Effector CD8-positive, alpha-beta T cell (primary cell): ENCODE measurements around the gene GALNT2.

Experiments used
- DNase-seq: peaks from one replicate; lab custom pipeline; 2025; lab: John Stamatoyannopoulos, UW

GALNT2 gene

DNA sequence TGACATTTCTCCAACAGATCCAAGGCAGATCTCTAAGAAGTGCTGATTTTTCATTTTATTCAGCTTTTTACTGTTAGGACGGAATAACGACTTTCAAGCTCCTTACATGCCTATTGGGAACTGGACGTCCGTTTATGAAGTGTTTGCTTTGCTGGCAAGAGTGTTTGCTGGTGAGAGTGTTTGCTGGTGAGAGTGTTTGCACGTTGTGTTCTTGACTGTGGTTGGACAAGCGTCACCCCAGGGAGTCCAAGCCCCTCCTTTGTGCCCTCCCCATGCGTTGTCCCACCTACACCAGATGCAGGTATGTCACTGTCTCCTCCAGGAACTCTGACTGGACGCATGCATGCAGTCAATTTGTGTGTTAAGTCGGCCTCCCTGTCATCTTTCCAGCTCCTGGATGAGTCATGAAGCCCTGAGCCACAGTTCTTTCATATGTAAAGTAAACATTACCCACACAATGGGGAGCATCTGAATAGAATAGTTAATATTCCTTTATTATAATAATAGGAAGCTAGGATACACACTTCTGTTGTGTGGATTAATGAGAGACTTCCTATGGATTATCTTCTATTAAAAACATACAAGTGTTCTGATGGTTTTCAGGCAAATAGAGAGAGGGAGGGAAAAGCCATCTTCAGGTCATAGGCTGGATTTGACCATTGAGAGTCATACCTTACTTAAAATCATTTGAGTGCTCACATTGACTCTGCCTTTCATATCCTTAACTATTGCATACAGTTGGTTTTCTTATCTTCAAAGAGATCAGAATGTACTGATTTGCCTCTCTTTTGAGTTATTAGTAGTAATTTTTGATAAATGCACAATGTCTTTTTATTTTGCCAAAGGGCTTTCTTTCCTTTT, 119.2 kb downstream of the GALNT2 start:
- no peak for DNase-seq

DNA sequence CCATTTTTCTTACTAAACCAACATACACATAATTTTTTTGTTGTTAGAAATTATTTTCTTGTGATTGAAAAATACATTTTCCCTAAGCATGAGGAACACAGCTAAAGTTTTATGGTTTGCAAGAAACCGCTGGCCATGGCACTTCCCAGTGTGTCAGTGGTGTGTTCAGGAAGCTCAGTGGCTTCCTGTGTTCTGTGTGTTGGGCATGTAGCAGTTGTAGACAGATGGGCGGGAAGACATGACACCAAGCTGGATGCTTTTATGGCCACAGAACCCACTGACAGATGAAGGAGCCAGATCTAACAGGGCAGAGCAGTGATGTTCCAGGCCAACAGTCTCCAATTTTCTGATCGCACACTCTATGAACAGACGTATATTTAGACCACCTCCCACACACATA, 119.8 kb downstream of the GALNT2 start:
- DNase-seq = no peak

DNA sequence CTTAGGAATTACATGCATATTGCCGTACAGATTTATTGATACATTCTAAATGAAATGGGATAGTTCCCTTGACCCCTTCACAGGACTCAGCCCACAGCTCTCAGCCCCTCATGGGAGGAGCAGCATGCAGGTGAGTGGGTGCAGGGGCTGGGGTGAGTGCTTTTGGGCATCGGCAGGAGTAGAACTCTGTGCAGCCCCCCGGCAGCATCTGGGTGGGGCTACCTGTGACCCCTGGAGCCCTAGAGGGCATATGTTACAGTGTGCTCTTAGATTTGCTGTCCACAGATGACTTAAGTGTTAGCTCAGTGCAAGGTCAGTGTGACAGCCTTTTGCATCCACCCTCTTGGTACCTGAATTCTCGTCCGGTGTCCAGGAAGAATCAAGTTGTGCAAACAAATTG, 120.3 kb downstream of the GALNT2 start:
- no peak for DNase-seq

DNA sequence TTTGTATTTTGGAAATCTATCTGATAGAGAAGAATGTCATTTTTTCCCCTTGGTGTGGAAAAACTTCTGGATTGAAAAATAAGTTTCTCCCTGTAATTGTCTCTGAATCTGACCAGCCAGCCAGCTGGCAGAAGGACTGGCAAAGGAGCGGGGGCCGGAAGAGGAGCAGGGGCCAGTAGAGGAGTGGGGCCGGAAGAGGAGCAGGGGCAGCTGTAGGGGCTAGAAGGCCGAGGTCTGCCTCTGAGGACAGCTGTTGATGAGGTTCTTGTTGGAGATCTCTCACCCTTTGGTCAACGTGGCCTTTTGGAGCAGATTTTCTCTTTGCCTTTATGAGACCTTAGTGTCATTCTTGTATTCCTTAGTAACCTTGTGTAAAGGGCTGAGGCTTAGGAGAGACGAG, 121.8 kb downstream of the GALNT2 start:
- no peak for DNase-seq

DNA sequence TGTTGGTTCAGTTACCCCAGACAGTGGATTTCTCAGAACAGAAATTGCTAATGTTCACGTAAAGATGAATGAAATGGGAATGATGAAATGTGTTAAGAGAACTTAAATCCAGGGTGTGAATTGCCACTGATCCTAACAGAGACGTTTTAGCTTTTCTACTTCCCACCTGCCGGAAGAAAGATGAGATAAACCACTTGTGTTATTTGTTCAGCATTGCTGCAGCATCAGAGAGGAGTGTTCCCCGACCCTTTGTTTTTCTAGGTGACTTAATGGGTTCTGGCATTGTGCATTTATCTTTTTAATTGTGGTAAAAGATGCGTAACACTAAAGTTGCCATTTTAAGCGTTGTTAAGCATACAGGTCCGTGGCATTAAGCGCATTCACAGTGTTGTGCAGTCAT, 122.3 kb downstream of the GALNT2 start:
- no peak for DNase-seq

DNA sequence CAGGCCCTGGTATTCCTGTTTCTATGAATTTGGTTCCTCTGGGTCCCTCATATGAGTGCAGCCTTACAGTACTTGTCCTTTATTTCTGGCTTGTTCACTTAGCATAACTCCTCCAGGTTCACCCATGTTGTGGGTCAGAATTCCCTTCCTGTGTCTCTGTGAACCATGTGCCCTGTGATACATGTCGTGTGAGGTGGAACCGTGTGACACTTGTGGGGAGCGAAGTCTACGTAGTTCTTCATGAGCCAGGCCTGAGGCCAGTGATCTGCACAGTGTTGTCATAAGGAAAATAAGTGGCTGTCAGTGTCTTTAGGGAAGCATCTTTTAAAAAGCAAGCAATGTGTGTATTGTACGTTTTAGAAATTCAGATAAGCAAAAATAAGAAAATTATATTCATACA, 122.8 kb downstream of the GALNT2 start:
- DNase-seq = no peak

DNA sequence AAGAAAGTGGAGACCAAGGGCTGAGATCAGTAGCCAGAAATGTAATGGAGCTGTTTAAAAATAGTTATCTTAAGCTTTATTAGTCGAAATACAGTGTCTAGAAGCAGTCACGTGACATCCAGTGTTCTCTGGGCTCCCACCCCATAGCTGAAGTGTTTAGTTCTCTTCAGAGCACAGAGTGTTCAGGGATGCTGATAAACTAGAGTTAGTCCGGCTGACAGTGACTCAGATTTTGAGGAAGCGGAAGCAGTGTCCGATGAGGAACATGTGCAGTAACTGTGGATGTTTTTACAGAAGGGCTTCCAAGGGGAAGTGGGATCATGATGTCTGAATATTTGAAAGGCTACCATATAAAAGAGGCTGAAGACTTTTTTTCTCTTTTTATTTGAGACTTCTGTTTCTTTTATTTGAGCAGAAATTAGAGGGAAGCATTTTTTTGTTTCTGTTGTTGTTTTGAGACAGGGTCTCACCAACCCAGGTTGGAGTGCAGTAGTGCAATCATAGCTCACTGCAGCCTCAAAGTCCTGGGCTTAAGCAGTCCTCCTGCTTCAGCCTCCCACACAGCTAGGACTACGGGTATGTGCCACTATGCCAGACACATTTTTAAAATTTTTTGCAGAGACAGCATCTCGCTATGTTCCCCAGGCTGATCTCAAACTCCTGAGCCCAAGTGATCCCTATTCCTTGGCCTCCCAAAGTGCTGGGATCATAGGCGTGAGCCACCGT, 124.2 kb downstream of the GALNT2 start:
- no peak for DNase-seq

DNA sequence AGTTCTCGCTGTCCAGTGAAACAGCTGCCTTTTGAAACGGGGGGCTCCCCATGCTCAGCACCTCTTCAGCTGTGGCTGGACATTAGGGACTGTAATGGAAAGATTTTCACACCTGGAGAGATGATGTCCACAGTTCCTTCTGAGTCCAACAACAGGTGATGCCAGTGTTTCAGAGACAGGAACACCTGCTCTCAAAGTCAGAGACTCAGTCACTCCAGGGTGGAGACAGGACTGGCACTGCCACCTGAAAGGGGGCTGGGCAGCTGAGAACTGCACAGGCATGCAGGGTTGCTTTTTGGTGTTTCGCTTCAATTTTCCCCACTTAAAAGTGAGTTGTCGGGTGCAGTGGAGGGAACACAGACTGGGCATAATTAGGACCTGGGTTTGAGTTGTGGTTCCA, 124.8 kb downstream of the GALNT2 start:
- DNase-seq = no peak

DNA sequence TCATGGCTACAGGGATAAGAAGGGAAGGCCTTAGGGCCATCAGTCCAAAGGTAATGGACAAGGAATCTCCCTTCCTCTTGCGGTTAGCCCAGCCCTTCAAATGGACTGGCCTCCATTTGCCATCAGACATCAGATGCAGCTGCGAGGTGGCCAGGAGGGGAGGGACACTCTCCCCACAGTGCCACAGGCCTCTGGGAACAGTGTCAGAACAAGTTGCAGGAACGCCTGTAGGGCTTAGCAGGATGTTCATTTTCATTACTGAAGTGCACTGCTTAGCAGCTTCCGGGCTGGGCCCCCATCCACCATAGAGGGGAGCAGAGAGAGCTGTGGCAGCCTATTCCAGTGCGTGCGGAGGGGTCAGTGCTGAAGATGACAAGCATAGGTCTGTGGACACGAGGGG, 127.5 kb downstream of the GALNT2 start:
- DNase-seq = no peak

DNA sequence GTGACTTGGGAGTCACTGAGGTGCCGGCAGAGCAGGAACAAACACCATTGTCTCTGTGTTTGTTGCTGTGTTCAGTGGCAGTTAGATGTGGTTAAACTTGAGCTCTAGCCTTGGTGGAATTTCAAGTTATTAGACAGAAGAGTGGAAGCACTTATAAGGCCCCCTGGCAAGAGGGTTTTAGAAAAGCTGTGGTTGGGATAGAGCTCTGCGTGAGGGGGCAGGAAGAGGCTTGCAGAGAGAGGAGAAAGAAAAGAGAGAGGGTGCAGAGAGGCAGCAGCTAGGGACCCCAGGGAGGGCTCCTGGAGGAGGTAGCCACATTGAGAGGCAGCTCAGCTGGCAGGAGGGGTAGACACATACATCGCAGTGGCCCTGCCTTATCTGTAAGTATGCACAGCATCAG, 128.2 kb downstream of the GALNT2 start:
- no peak for DNase-seq

DNA sequence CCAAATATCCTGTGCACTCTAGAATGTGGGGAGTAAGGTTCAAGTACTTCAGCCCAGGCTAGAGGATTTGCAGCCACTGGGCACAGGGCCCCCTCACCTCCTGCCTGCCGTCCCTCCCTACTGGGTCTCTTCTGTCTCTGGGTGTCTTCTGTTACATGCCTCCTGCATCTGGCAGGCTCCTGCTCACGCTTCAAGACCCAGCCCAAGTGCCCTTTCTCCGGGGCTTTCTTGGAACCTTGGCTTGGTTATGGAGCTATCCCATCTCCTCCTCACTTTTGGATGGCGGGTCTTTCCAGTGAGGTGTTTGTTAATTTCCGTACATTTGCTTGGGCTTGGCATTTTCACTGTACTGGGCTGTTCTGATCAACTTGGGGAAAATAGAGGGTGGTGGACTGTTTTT, 129.0 kb downstream of the GALNT2 start:
- DNase-seq = no peak

DNA sequence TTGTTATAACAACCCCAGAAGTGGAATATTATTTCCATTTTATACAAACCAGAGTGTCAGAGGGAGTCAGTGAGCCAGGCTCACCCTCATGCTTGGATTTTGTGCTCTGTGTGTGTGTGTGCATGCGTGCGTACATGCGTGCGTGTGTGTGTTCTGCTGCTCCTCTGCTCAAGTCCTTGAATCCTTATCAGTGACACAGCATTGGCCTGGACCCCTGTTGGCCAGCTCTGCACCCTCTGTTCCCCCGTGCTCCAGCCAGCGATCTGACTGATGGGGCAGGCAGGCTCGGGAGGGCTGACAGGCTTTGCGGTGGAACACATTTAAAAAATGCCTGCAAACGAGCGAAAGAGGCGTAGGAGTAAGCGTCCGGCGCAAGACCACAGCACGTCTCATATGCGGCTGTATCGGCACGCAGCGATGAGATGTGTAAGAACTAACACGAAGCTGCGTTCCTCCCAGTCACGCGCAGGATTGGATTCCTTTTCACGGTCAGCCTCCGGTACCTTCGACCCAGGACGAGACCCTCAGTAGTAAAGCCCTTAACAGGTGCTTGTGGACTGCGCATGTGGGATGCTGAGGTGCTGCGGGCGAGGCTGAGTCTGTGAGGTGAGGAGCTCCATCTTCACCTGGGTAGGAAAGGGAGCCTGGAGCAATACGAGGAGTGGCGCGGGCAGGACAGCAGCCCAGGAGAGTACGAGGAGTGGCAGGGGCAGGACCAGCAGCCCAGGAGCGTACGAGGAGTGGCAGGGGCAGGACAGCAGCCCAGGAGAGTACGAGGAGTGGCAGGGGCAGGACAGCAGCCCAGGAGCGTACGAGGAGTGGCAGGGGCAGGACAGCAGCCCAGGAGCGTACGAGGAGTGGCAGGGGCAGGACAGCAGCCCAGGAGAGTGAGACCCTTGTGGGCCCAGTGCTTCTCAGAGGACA, 130.9 kb downstream of the GALNT2 start:
- no peak for DNase-seq

DNA sequence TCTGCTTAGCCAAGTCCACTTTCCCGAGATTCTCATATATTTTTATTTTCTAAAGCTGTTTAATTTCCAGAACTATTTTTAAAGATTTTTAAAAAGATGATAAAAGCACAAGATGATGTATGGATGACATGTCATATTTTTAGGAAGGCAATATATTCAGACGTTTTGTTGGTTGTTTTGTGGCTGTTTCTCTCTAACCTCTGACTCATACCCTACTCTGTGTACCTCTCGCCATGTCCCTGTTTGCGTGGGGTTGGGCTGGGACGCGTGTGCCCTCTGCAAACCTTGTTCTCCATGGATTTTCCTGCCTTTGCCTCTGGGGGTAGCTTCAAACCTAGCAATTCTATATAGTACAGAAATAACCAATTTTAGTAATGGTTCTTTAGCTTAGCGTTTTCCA, 132.0 kb downstream of the GALNT2 start:
- no peak for DNase-seq

DNA sequence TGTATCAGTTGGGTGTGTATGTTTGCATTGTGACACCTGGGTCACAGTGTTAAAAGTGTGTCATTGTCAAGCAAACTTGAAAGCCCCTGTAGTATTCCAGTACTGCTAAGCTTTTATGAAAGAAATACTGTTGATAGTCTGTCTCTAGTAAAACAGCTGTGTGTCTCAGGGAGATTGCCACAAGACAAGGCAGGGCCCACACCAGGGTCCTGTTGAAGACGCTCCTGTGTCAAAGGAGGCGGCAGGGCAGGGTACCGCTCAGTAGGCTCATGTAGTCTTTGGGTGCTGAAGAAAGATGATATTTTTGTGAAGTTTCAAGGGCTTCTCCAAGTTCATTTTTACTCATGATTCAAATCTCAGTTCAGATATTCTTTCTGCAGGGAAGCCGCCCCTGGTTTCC, 132.5 kb downstream of the GALNT2 start:
- DNase-seq = no peak

DNA sequence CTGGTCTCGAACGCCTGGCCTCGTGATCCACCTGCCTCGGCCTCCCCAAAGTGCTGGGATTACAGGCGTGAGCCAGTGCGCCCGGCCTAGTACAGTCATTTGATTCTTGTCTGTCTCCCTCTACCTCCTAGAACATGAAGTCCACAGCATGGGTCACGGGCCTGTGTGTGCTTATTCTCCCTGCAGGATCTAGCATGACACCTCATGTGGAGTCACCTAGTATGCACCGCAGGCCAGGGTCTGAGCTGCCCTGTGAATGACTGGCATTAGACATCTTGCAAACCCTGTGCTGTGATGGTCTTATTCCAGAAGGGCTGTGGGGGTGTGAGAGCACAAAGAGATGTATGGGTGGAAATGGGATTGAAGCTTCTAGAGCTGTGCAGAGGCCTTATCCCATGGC, 133.2 kb downstream of the GALNT2 start:
- DNase-seq = no peak

DNA sequence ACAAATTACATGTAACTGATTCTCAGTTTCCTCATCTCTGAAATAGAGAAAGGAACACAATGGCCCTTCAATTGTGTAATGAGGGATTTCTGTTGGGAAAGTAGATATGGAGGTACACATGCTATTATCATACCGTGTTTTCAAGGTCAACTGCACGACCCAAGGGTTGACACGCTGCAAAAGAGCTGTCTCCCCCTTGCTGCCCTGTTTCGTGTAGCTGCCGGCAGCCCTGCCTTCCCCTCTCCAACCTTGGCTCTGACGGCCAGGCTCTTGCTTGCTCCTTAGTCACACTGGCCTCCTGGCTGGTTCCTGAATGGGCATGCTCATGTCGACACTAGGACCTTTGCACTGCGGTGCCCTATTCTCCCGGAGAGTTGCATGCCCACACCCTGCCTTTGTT, 134.4 kb downstream of the GALNT2 start:
- no peak for DNase-seq

DNA sequence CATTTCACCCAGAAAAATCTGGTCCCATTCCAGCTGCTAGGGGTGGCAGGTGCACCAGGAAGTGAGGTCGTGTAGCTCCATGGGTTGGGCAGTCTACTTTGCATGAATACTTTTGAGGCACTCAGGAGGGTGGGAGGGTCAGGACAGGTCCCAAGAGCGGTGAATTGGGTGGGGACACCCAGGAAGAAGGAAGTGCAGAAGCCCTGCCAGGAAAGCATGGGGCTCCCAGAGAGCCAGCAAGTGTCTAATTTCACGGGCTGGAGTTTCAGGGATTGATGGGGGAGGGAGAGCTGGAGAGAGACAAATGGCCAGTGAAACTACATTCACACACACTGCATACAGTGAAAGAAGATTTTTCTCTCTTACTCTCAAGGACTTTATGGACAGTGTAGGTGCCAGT, 137.8 kb downstream of the GALNT2 start:
- no peak for DNase-seq

DNA sequence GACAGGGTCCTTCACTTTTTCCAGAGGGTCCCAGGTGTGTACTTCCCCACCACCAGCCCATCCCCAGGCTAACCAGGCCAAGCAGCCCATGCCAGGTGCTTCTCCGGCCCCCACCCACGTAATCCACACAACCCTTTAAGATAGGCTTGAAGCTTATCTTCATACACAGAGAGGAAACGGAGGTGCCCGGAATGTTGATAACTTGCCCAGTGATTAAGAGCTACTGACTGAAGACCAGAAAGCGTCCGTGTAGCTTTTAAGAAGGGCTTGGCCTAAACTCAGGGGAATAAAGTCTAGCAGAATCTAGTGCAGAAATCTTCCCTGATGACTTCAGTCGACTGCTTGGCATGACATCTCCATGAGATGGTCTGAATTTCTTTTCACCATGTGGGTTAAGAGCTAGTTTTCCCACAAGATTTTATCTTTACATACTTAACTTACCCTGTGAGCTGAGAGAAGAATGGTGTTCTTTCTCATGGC, 138.7 kb downstream of the GALNT2 start:
- no peak for DNase-seq

DNA sequence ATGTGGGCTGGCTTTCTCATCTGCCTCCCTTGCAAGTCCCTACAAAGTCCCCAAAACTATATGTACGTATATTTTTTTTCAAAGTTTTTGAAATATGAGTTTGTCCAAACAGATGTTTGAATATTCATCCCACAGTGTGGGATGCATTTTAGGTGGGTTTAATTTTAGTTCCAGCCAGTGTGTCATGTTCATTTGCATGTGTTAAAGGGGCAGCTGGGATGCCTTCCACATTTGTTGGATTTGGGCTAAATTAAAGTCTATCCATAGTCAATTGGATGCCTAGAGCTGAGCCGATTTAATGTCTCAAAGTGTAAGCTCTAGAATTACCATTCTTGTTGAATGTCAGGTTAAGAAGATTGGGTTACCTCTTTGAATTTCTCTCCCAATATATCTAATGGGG, 139.2 kb downstream of the GALNT2 start:
- DNase-seq = no peak

DNA sequence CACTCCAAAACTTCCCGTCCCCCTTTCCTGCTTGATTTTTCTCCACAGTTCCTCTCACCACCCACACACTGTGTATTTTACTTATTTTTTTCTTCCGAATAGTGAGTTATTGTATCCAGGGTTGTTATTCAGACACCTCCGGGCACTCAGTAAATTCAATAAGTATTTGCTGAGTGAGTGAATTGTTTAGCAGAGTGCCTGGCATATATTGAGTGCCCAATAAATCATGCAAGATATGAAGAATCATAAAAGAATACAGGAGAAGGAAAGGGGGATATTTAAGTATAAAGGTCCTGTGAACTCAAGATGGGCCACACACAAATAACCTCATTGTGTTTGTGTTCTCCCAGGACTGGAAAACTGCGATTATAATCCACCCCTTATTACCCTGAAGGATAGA, 139.9 kb downstream of the GALNT2 start:
- DNase-seq = no peak

DNA sequence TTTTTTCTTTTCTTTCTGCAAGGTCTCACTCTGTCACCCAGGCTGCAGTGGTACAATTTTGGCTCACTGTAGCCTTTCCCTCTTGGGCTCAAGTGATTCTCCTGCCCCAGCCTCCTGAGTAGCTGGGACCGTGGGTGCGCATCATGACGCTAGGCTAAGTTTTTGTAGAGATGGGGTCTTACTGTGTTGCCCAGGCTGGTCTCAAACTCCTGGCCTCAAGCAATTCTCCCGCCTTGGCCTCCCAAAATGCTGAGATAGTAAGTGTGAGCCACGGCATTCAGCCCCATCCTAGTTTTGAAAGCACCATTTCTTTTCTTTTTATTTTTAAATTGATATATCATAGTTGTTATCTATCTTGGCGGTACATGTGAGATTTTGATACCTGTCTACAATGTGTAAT, 140.6 kb downstream of the GALNT2 start:
- DNase-seq = no peak

DNA sequence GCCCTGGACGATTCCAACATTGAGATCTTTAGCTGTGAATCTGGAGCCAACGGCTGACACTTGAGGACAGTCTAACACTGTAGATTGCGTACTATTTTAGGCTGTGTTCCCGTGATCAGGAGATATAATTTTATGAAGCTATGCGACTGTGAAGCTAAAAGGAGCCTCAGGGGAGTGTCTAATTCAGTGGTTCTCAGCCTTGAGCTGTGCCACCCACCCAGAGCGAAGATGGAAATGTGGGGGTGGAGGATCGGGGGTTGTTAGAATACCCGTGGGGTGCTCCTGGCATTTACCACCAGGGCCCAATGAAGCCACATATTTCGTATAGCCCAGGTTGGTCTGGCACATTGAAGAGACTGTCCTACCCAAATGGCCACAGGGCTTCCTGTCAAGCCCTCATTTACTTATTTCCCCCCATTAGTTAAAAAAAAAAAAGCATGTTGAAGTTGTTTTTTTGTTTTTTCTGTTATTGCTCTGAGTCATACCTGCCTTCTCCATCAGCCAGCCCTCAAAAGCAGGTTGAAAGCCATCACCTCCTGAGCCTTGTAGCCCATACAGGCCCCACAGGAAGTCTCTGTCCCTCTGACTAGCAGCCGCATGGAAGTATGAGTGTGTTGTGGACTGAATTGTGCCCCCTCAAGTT, 141.7 kb downstream of the GALNT2 start:
- no peak for DNase-seq
